Activated T-cell treated with anti-CD3 and anti-CD28 coated beads, Interleukin-2, amount 50 U/mL, for 1 hour (primary cell): ENCODE data around the gene HJV.

ENCODE experiments used
- DNase-seq: peaks from one replicate; pipeline ENCODE4 v3.0.0-alpha.2; 2020

Gene HJV

GRCh38 chr1:145975216-145975615 lies 46.3 kb downstream of the HJV start:
- no peak for DNase-seq

GRCh38 chr1:145974721-145975120 lies 46.8 kb downstream of the HJV start:
- no peak for DNase-seq

- DNase-seq, result no peak
These were observed 49.0 kb downstream of the HJV start for GRCh38 chr1:145972580-145972979.
